Head of caudate nucleus (tissue), 42 donors: Measurements from ENCODE around the gene MRPS10.

Source experiments
- DNase-seq, 42 donors: peaks; one replicate each; pipeline versions ENCODE4 v3.0.0 to v3.0.0-alpha.2; 2020 to 2021; ENCODE audit warnings: mixed read lengths in 7 of 42
- intact Hi-C: fragments of 100-400 bp; cut with DNase I; formaldehyde crosslinking; loops from one replicate; pipeline ENCODE4 v1.15.0; 2022

Gene MRPS10

DNA sequence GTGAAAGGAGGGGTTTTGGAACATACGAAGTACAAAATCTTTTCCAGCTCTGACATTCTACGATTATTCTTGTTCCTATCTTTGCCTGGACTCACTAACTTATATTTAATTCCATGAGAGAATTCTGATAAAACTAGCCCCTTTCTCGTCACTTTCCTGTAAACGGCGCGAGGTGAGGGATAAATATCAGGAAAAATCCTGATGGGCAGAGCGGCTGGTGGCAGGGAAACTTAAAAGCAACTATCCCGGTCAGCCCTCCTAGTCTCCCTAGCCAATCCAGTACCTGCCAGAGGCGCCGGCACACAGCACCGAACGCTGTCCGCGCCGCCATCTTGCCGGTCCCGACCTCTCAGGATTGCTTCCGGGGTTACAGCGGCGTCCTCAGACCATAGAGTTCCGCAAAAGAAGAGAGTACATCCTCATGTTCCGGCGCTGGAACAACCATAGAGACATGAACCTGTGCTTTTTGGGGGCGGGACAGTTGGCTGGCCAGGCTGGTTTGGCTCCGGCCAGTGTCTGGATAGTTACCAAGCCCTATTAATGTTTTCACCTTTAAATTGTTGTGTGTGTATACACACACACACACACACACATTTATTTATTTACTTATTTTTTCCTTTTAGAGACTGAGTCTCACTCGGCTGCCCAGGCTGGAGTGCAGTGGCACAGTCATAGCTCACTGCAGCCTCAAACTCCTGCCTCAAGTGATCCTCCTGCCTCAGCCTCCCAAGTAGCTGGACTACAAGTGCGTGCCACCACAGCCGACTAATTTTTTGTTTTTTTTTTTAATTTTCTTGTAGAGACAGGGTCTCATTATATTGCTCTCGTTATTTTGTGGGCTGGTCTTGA, at the start of gene MRPS10:
MRPS10 (minus strand) TSS at position 343 of the 849 bp plus-strand sequence; CDS start at position 331, 12 bp downstream.
- DNase-seq, result peak; percentile 89 to 98 (median 95)
- intact Hi-C loops, result loop anchor here (5.0 to 10.0 kb wide), 3 partner anchors 295 to 433 kb away; partner anchors contain the start of genes BYSL, MED20, PRICKLE4 and TOMM6

GRCh38 chr6:42266538-42266937, 48.9 kb upstream of the MRPS10 start:
- intact Hi-C loops, result no loop called here
- no peak for DNase-seq

DNA sequence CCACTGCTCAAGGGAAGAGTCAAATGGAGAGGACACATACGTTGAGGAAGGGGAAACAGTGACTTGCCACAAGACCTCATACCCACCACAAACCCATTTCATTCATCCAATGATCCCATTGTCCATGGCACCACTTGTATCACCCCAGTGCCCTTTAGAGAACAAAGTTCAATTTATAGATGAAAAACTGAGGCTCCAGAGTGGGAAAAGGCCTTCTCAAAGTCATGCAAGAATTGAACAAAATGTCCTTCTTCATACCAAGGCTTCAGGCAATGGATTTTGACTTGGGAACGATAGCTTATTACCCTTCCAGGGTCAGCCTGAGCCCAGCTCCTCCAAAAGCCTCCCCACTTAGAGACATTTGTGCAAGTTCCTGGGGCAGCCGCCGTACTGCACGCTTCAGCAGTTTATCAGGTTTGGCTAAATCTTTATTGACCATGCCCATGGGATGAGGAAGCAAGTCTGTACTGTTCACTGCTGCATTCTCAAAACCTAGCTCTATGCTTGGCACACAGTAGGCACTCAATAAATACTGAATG, 47.3 kb upstream of the MRPS10 start:
- DNase-seq, result no peak
- intact Hi-C loops, result no loop called here

- DNase-seq, result no peak
- intact Hi-C loops, result no loop called here
Observed at GRCh38 chr6:42264162-42264851, 46.6 kb upstream of the MRPS10 start.

GRCh38 chr6:42263165-42263728, 45.6 kb upstream of the MRPS10 start:
- no peak for DNase-seq
- intact Hi-C loops, result no loop called here

GRCh38 chr6:42260972-42261371, 43.3 kb upstream of the MRPS10 start:
- peak in 10 of 42 donors; percentile 7 to 46 (median 17) for DNase-seq
- intact Hi-C loops, result no loop called here

GRCh38 chr6:42260396-42260888, 42.8 kb upstream of the MRPS10 start:
- intact Hi-C loops, result no loop called here
- no peak for DNase-seq

DNA sequence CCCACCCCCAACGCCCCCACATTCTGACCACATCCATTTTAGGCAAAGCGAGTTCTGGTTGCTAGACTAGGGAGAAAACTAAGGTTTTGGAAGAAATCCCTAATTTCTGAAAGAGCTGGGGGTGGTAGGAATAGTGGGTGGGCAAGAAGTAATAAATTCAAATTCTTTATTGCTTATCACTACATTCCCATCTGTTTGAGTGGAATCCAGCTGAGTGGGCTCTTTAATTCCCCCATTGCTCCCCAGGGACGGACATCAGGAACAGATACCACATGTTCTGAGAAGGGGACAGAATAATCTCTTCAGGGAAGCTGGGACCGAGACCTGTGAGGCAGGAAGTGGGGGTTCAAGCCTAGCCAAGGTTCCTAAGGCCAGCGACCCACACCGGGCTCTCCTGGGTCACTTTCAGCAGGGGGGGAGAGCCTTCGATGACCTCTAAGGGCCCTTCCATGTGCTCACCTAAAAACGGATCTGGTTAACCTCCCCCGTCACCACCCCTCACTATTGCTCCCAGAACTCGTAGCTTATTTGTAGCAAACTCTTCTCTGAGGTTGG, 42.3 kb upstream of the MRPS10 start:
- intact Hi-C loops, result no loop called here
- no peak for DNase-seq

- intact Hi-C loops, result no loop called here
- no peak for DNase-seq
Observed at GRCh38 chr6:42259286-42259685, 41.6 kb upstream of the MRPS10 start.

DNA sequence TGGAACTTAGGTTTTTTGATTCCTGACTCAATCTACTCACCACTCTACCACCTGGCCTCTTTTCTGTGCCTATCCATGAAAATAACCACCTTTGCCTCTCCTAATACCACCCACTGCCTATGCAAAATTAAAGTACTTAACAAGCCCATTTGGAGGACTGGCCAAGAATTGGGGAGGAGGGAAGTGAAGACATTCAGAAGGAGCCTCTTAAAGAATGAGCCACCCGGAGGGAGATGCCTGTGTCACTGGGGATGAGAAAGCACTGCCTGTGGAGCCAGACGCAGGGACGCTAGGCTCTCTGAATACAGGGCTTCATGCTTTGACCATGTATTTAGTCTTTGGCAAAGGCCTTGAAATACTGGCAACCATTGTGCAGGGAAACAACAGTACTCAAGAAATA, 40.0 kb upstream of the MRPS10 start:
- intact Hi-C loops, result no loop called here

DNA sequence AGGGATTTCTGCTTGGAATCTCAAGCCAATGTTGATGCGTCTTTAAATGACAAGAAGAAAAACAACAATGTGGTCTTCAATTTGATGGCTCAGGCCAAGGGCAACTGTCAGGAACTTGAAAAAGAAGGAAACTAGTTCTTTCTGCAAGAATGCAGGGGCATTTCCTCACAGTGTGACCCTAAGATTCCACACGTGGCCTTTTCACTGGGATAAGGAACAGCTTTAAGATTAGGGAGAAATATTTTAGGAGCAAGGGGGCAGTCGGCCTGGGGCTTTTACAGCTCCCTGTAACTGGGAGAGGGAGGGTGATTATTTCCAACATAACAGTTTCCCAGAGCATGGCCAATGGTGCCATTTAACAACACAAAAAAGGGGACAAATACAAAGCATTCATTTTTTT, 39.4 kb upstream of the MRPS10 start:
- intact Hi-C loops, result no loop called here
- no peak for DNase-seq

More for the DNA sequence above, 40.0 kb upstream of the MRPS10 start:
- no peak for DNase-seq

DNA sequence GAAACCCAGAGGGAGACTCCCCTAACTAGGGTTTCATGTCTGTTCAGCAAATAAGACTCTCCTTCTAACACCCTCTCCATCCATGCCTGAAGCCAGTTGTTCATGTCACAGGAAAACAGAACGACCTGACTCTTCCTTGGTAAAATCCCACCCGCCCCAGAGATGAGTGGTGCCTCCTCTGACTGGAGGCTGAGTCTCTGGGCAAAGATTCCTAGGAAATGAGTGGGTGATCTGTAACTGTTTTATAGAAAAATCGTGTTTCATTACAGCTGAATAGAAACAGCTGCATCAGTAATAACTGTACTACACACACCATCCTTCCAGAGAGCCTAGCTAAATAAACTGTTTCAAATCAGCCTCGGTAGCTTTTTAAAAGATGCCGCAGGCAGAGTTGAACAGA, 37.4 kb upstream of the MRPS10 start:
- intact Hi-C loops, result no loop called here
- no peak for DNase-seq

- DNase-seq, result no peak
- intact Hi-C loops, result no loop called here
Observed at GRCh38 chr6:42254505-42254904, 36.8 kb upstream of the MRPS10 start.

DNA sequence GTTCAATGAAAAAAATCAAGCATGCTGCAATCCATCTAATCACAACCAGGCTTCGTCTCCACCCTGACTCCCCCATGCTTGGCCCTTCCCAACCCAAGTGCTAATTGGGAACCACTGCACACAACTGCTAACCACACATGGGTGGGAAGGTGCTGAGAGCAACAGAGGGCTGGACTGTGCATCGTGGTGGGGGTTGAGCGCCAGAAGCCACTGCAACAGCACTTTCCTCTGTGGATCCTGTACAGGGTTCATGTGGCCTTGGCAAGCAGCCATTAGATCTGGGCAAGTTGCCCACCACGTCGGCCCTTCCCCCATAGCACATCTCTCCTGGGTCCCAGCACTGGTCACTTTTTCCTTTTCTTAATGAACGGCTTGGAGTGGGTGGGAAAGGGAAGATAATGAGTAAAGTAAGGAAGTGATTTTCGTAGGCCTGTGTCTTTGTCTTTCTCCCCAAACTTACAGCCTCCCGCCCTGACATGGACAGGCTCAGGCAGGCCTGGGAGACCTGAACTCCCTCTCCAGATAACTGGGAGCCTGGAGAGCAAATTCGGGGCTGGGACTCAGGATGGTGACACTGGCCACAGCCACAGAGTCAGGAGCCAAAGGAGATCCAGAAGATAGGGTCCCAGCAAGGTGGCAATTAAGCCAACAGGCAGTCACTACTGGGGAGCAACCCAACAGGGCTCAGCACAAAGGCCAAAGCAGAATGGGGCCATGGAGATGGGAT, 34.4 kb upstream of the MRPS10 start:
- intact Hi-C loops, result no loop called here
- DNase-seq, result peak in 34 of 42 donors; percentile 5 to 67 (median 38)

GRCh38 chr6:42251500-42251899, 33.8 kb upstream of the MRPS10 start:
- DNase-seq, result no peak
- intact Hi-C loops, result no loop called here

GRCh38 chr6:42250274-42250931, 32.7 kb upstream of the MRPS10 start:
- peak in 6 of 42 donors; percentile 7 to 52 (median 24) for DNase-seq
- intact Hi-C loops, result no loop called here

DNA sequence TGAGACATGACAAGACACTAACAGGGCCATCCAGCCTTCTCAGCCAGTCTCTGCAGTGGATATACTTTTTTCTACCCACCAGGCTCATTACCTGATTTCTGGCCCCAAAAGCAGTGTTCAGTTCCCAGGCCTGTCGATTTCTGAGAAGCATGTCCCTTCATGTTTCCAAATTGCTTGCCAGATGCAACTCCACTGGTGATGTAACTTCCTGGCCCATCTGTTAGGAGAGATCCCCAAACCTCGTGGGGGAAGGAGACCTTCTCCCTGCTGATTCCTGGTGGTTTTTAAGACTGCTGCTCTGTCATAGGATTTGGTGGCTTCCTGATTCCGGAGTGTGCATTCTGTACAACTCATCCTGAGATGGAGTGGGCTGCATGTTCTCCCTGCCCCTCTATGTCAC, 31.6 kb upstream of the MRPS10 start:
- DNase-seq, result no peak
- intact Hi-C loops, result no loop called here

GRCh38 chr6:42243046-42243445, 25.4 kb upstream of the MRPS10 start:
- DNase-seq, result no peak
- intact Hi-C loops, result no loop called here
